HEK293T (cell line): ENCODE data around the gene NMNAT1.

Source experiments
- CTCF ChIA-PET: fragments of 350-600 bp; formaldehyde crosslinking; extraction: SDS; loops from one replicate; lab custom pipeline; 2021; ENCODE audit warnings: antibody characterized with exemption, inconsistent platforms; lab: Yijun Ruan, JAX
- POLR2A ChIA-PET: fragments of 350-600 bp; formaldehyde crosslinking; extraction: SDS; loops from one replicate; lab custom pipeline; 2020; ENCODE audit warnings: antibody characterized with exemption, inconsistent platforms; lab: Yijun Ruan, JAX
- DNase-seq: peaks from one replicate; pipeline ENCODE4 v3.0.0; 2012; ENCODE audit warnings: mixed read lengths; ENCODE audit errors: extremely low spot score
- ARNT ChIP-seq: fragments of 450-650 bp; IDR thresholded peaks from 2 replicates; pipeline ENCODE4 v1.6.1; 2017; ENCODE audit warnings: mild to moderate bottlenecking
- BHLHE40 ChIP-seq: fragments of 450-650 bp; IDR thresholded peaks from 2 replicates; pipeline ENCODE4 v1.6.1; 2016; ENCODE audit warnings: mild to moderate bottlenecking, moderate library complexity, borderline replicate concordance
- CTBP1 ChIP-seq: fragments of 450-650 bp; IDR thresholded peaks from 2 replicates; pipeline ENCODE4 v1.6.1; 2016; ENCODE audit warnings: borderline replicate concordance
- ELF4 ChIP-seq: fragments of 450-650 bp; IDR thresholded peaks from 2 replicates; pipeline ENCODE4 v1.6.1; 2017; ENCODE audit warnings: antibody characterized with exemption
- FOXA1 ChIP-seq: fragments of 450-650 bp; IDR thresholded peaks from 2 replicates; pipeline ENCODE4 v1.6.1; 2016; ENCODE audit warnings: mild to moderate bottlenecking
- FOXK2 ChIP-seq: fragments of 450-650 bp; IDR thresholded peaks from 2 replicates; pipeline ENCODE4 v1.6.1; 2016; ENCODE audit warnings: mild to moderate bottlenecking
- FOXM1 ChIP-seq: fragments of 450-650 bp; IDR thresholded peaks from 2 replicates; pipeline ENCODE4 v1.6.1; 2017; ENCODE audit warnings: mild to moderate bottlenecking, borderline replicate concordance
- HDGF ChIP-seq: fragments of 450-650 bp; IDR thresholded peaks from 2 replicates; pipeline ENCODE4 v1.6.1; 2017; ENCODE audit warnings: antibody characterized with exemption, borderline replicate concordance
- L3MBTL2 ChIP-seq: fragments of 450-650 bp; conservative IDR thresholded peaks from 2 replicates; pipeline ENCODE4 v1.6.1; 2016; ENCODE audit warnings: mild to moderate bottlenecking
- LEF1 ChIP-seq: fragments of 450-650 bp; IDR thresholded peaks from 2 replicates; pipeline ENCODE4 v1.6.1; 2017; ENCODE audit warnings: mild to moderate bottlenecking, borderline replicate concordance
- NFRKB ChIP-seq: fragments of 450-650 bp; IDR thresholded peaks from 2 replicates; pipeline ENCODE4 v1.6.1; 2016; ENCODE audit warnings: mild to moderate bottlenecking, moderate library complexity
- SP1 ChIP-seq: fragments of 450-650 bp; IDR thresholded peaks from 2 replicates; pipeline ENCODE4 v1.6.1; 2017
- SUZ12 ChIP-seq: fragments of 450-650 bp; IDR thresholded peaks from 2 replicates; pipeline ENCODE4 v1.6.1; 2016; ENCODE audit warnings: mild to moderate bottlenecking
- TARDBP ChIP-seq: fragments of 450-650 bp; IDR thresholded peaks from 2 replicates; pipeline ENCODE4 v1.6.1; 2016
- ZNF384 ChIP-seq: fragments of 450-650 bp; IDR thresholded peaks from 2 replicates; pipeline ENCODE4 v1.6.1; 2016
- TF ChIP-seq, protein P1 (sequence below): fragments of 450-650 bp; IDR thresholded peaks from 2 replicates; pipeline ENCODE4 v1.6.1; 2016

NMNAT1 gene

DNA sequence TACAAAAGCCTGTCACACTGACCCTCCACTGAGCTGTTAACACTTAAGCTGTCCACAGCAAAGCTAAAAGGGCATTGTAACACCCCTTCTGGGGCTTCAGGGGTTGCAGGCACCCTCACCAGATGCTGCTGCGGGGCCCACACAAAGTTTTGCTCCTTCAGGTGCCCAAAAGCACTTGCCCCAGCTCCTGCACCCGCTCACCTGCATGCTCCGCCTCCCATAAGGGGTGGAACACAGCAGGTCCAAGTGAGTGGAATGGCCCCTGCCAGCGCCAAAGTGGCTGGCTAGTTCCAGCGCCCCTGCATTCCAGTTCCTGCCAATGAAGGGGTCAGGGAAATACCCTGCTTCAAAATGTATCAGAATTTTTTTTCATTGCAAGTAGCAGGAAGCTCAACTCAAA, 46.5 kb downstream of the NMNAT1 start:
- CTCF ChIA-PET, result interaction anchor here (0.6 kb wide), 1 partner anchor 164 kb away, joined by 3 read pairs; no protein-coding TSS in a partner anchor
- no peak for DNase-seq
- TF ChIP-seq LEF1 (no peak), NFRKB (no peak), FOXK2 (no peak), FOXA1 (no peak), FOXM1 (no peak), BHLHE40 (no peak), ARNT (no peak), ZNF384 (no peak), L3MBTL2 (no peak), SP1 (no peak), CTBP1 (no peak), SUZ12 (no peak), ELF4 (no peak), TARDBP (no peak), HDGF (no peak)
- TF ChIP-seq, protein P1, sequence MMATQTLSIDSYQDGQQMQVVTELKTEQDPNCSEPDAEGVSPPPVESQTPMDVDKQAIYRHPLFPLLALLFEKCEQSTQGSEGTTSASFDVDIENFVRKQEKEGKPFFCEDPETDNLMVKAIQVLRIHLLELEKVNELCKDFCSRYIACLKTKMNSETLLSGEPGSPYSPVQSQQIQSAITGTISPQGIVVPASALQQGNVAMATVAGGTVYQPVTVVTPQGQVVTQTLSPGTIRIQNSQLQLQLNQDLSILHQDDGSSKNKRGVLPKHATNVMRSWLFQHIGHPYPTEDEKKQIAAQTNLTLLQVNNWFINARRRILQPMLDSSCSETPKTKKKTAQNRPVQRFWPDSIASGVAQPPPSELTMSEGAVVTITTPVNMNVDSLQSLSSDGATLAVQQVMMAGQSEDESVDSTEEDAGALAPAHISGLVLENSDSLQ, result no peak
- POLR2A ChIA-PET, result interaction anchor here (0.7 kb wide), 1 partner anchor 11 kb away, joined by 3 read pairs; no protein-coding TSS in a partner anchor

DNA sequence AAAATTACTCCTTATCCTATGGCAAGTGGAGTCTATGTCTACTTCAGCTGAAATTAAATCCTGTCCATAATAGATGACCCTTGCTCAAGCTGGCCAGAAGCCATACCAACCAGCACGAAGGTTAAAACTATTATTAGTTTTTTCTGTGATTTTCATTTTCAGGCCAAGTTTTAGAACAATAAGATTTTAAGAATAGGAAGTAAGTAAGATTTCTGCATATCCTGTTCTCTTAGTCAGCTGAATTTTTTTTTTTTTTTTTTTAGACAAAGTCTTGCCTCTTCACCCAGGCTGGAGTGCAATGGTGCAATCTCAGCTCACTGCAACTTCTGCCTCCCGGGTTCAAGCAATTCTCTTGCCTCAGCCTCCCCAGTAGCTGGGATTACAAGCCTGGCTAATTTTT, 47.7 kb downstream of the NMNAT1 start:
- ChIA-PET POLR2A (no interaction called here), CTCF (no interaction called here)
- no peak for DNase-seq
- no peak for TF ChIP-seq ZNF384
- TF ChIP-seq, protein P1, result no peak
- no peak for TF ChIP-seq HDGF
- no peak for TF ChIP-seq BHLHE40
- no peak for TF ChIP-seq ARNT

DNA sequence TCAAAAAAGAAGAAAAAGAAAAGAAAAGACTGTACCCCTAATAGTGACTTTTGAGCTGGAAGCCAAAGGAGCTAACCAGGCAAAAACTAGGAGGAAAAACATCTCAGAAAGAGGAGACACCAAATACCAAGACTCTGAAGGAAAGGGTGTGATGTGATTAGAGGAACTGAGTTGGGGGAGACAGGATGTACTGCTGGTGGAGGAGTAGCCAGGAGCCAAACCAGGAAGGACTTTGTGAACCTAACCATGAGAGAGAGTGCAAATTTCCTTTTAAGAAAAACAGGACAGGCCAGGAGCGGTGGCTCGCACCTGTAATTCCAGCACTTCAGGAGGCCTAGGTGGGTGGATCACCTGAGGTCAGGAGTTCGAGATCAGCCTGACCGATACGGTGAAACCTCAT, 49.6 kb downstream of the NMNAT1 start:
- ChIA-PET POLR2A (interaction anchor here (1.2 kb wide), 1 partner anchor 32 kb away, joined by 4 read pairs; no protein-coding TSS in a partner anchor), CTCF (no interaction called here)
- no peak for DNase-seq

GRCh38 chr1:9993561-9994075, 50.3 kb downstream of the NMNAT1 start:
- ChIA-PET CTCF (interaction anchor here (0.7 kb wide), 1 partner anchor 140 kb away, joined by 4 read pairs; no protein-coding TSS in a partner anchor), POLR2A (interaction anchor here (1.2 kb wide), 1 partner anchor 33 kb away, joined by 4 read pairs; no protein-coding TSS in a partner anchor)
- no peak for DNase-seq
- TF ChIP-seq HDGF, result no peak
- TF ChIP-seq FOXK2, result no peak
- TF ChIP-seq FOXA1, result no peak
- no peak for TF ChIP-seq LEF1
- no peak for TF ChIP-seq BHLHE40
- TF ChIP-seq FOXM1, result no peak
- no peak for TF ChIP-seq SP1
- TF ChIP-seq NFRKB, result no peak
- TF ChIP-seq, protein P1, result no peak
- no peak for TF ChIP-seq ZNF384
- TF ChIP-seq TARDBP, result no peak
- no peak for TF ChIP-seq CTBP1
- TF ChIP-seq ARNT, result no peak
- TF ChIP-seq L3MBTL2, result no peak
- no peak for TF ChIP-seq ELF4
- no peak for TF ChIP-seq SUZ12

More for the DNA sequence above, 49.6 kb downstream of the NMNAT1 start:
- TF ChIP-seq FOXK2 (no peak), TARDBP (no peak), BHLHE40 (no peak), SUZ12 (no peak), SP1 (no peak), ELF4 (no peak), NFRKB (no peak), ZNF384 (no peak)
- TF ChIP-seq, protein P1, result no peak

DNA sequence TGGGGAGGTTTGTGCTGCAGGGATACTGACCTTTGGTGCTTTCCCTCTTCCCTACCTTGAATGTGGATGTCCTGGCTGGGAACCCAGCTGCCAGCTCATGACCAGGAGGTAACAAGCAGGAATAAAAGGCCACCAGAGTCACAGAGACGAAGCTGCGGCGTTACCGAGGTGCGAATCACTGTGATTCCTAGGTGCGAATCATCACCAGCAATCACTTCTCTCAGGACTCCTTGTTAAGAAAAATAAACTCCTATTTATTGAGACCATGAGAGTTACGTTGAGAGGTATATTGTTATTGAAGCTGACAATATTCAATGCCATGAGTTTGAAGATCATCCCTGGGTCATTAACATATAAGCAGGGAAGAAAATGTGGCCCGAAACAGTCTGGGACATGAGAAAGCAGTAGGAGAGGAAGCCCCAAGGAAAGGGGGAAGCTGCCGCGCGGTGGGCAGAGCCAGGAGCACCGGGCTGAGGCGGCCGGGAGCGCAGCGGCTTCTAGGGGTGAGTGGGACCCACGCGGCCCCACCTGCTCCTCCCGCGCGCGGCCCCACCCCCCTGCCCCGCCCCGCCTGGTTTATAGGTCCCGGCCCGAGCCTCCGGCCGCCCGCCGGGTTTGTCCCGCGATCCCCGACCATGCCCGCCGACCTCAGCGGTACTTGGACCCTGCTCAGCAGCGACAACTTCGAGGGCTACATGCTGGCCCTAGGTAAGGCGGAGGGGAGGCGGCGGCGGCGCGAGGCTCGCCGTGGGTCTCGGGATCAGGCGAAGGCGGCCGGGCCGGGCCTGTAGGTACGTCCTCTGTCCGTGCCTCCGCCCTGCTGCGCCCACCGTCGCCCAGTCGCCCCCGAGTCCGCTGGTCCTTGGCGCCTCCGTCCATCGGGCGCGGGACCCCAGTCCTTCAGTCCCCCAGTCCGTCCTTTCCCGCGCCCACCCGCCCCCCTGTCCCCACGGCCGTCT, 53.6 kb downstream of the NMNAT1 start, which contains the start of gene RBP7:
RBP7 (plus strand) TSS at position 605 of the 959 bp plus-strand sequence; CDS start at position 636, 31 bp downstream.
- POLR2A ChIA-PET, result no interaction called here
- no peak for TF ChIP-seq ARNT
- TF ChIP-seq FOXK2, result no peak
- no peak for TF ChIP-seq FOXM1
- TF ChIP-seq ELF4, result no peak
- TF ChIP-seq LEF1, result no peak
- no peak for TF ChIP-seq SUZ12
- no peak for TF ChIP-seq ZNF384
- TF ChIP-seq, protein P1, result no peak
- TF ChIP-seq FOXA1, result no peak
- TF ChIP-seq BHLHE40, result no peak
- no peak for TF ChIP-seq SP1
- no peak for TF ChIP-seq L3MBTL2
- TF ChIP-seq CTBP1, result no peak
- no peak for TF ChIP-seq HDGF
- TF ChIP-seq NFRKB, result no peak
- TF ChIP-seq TARDBP, result no peak
- CTCF ChIA-PET, result no interaction called here
- DNase-seq, result peak; percentile 13
